ENCODE data around the gene MEA1.
A peak's percentile ranks its signal among the peaks of the same experiment; 100 is the strongest.
"Not testable (repeated sequence)": the region's sequence is repeated elsewhere in the genome, so short reads cannot be mapped to it uniquely, and the experiment has no call there.

MEA1 gene

DNA sequence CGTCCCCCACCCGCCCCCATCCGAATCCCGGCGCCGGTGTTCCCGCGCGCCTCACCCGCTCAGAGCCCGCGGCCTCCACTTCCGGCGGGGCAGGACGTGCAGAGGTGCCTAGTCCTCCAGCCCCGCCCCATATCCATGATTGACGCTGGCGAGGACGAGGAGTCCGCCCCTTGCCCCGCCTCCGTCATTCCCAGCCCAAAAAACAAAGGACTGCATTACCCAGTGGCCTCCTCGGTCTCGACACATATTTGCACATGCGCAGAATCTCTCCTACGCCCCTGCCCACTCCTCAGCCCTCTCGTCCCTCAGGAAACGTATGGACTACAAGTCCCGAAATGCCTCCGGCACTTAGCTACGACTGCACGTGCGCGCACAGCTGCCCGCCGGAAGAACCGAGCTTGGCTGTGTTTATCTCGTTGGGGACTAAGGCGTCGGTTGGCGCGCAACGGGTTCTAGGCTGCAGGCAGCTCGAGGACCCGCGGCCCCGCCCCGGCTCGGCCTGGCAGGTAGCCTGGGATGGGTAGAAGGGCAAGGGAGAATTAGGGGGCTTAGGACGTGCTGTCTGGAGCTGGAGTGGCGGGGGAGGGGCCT, at the start of gene MEA1, which contains the start of gene KLHDC3:
Gene MEA1 (minus strand): TSS at position 104 of the 591 bp plus-strand sequence. CDS start 133 bp downstream, outside the sequence.
Gene KLHDC3 (plus strand): TSS at position 407 of the 591 bp plus-strand sequence. CDS start 2,944 bp downstream, outside the sequence.
- DNase-seq (ENCODE audit: low read depth) = peak; percentile 100

DNA sequence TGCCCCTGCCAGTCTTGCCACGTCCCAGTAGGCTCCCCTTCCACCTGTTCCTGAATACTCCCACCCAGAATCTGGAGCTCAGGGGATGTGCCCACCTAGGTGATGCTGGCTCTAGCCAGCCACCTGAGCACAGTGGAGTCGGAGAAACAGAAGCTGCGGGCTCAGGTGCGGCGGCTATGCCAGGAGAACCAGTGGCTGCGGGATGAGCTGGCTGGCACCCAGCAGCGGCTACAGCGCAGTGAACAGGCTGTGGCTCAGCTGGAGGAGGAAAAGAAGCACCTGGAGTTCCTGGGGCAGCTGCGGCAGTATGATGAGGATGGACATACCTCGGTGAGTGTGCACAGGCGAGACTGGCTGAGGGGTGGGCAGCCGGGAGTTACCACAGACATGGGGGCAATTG, 49.1 kb upstream of the MEA1 start:
- DNase-seq (ENCODE audit: low read depth) = no peak

DNA sequence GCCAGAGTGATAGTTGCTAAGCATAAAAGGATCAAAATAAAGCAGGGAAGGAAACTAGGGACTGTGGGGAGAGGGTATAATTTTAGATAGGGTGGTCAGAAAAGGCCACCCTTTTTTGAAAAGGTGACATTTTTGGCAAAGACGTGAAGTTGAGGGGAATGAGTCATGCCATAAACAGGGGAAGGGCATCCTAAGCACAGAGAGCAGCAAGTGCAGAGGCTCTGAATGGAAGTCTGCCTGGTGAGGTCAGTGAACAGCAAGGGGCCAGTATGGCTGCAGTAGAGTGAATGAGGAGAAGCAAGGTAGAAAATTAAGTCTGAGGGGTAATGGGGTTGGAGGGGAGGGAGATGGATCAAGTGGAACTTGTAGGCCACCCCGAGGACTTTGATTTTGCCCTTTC, 48.1 kb upstream of the MEA1 start:
- no peak for DNase-seq (ENCODE audit: low read depth)

DNA sequence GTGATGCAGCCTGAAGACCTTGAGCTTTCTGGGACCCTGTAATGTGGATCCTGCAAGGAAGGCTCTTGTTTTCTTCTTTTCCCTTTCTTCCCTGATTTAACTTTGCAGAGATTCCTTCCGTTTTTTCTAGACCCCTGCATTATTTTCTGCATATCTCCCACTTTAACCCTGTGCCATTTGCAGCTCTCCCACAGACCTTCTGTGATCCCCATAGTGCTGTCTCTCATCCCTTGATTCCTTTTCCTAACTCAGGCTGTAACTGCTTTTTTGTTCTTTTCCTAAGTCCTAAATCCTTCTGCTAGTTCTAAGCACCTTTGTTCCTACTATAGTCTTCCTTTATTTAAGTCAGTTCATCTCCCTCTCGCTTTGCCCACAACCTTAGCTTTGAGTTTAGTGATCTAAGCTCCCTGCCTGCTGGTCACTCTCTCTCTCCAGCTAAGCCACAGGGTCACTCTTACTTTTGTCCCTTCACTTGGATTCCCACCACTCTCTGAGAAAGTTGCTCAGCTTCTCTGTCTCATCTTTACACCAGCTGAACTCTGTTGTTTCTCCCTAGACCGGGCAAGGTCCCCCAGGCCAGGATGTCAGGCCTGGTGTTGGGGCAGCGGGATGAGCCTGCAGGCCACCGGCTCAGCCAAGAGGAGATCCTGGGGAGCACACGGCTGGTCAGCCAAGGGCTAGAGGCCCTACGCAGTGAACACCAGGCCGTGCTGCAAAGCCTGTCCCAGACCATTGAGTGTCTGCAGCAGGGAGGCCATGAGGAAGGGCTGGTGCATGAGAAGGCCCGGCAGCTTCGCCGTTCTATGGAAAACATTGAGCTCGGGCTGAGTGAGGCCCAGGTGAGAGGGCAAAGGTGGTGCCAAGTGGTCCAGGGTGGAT, 47.2 kb upstream of the MEA1 start:
- no peak for DNase-seq (ENCODE audit: low read depth)

DNA sequence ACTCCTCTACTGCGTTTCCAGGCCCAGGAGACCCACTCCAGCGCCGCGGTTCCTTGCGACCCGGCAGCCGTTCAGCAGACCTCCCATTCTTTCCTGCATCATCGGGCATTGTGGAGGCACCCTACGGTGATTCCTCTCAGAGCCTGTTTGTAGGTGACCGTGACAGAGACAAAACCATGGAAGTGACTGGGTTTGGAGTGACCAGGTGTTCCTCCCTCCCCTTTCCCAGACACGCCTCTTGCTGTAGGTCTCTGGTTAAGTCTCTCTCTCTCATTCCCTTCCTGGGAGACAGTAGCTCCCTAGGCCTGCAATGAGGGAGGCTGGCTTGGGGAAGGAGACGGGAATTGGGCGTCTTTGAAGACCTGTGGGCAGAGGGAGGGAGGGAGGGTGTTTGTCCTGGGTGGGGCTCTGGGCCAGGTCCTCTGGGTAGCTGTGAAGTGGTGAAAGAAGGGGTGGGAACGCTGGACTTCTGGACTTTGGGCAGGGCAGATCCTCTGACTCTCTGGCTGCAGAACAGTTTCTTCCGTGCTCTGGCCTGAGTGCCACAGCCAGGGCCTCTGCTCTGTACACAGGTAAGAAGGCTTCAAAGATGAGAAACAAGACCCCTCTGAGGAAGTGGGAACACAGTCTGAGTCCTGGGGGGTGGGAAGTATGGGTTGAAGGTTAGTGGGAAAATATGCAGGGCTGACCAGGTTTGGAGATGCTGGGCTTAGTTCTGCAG, 46.4 kb upstream of the MEA1 start:
- DNase-seq (ENCODE audit: low read depth) = no peak

DNA sequence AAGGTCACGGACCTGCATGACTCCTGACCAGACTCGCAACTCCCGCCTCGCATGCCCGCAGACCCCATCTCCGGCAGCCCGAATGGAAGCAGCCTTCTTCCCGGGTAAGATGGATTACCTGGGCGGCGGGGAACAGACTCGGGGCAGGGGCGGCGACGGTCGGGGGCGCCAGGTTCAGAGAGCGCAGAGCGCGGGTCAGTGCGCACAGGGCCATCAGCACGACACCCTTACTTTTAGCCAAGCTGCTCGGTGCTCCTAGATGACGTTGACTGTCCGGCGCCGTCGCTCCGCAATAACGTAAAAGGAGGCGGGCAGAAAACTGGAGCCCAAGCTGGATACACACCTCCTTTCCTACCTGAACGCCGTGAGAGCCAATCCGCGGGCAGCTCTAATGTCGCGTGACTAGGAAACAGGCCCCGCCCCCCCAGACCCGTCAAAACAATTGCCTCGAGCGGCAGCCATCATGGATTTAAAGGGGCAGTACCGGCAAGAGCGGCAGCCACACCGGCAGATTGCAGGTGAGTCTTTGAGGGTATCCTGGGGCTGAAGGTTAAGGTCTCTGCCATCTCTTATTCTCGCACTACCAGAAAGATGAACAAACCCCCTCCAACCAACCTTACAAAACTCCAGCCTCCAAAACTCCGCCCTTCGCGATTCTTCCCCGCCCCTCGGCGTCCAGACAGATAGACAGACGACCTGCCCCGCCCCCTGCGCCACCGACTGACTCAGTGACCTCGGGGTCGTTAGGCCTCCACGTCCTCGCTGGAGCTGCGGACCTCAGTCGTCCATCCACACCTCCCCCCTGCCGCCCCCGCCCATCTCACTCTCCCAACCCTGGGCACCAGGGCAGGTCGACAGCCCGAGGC, 45.7 kb upstream of the MEA1 start, which contains the start of the genes KLC4 and MRPL2:
Gene KLC4 (plus strand): TSS at position 464 of the 866 bp plus-strand sequence. CDS start 1,705 bp downstream, outside the sequence.
Gene MRPL2 (minus strand): TSS at position 267 of the 866 bp plus-strand sequence. CDS start 53 bp downstream, at position 214.
- peak; percentile 94 for DNase-seq (ENCODE audit: low read depth)

DNA sequence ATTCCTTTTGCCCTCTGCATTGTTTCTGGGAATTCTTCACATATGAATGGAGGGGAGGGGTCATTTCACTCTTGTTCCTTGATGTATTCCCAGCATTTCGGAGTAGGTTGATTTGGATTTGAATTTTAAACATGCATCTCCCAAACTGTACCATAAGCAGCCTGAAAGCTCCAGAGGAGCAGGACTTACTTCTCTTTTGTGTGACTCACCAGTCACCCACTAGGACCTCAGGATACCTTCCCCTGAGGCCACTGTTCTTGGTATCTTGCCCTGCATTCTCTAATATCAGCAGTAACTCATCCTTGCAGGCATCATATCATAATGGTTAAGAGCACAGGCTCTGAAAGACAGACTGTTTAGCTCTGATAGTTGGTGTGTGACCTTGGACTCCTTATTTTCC, 44.8 kb upstream of the MEA1 start:
- no peak for DNase-seq (ENCODE audit: low read depth)

DNA sequence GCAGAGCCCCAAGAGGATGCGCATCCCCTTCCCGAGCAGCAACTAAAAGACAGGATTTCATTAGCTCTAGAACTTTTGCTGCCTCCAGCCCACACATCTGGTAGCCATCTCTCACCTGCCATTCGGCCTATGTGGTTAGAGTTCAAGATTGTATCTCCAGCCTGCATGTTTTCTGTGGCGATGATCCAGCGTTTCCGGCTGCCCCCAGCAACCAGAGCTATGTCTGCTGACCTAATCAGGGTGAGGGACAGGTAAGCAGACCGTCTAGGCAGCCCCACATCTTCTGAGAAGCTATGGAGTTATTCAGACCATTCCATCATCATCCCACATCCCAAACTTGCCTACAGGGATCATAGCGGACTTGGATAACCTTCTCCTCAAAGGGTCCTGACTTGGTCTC, 42.2 kb upstream of the MEA1 start:
- DNase-seq (ENCODE audit: low read depth) = no peak

DNA sequence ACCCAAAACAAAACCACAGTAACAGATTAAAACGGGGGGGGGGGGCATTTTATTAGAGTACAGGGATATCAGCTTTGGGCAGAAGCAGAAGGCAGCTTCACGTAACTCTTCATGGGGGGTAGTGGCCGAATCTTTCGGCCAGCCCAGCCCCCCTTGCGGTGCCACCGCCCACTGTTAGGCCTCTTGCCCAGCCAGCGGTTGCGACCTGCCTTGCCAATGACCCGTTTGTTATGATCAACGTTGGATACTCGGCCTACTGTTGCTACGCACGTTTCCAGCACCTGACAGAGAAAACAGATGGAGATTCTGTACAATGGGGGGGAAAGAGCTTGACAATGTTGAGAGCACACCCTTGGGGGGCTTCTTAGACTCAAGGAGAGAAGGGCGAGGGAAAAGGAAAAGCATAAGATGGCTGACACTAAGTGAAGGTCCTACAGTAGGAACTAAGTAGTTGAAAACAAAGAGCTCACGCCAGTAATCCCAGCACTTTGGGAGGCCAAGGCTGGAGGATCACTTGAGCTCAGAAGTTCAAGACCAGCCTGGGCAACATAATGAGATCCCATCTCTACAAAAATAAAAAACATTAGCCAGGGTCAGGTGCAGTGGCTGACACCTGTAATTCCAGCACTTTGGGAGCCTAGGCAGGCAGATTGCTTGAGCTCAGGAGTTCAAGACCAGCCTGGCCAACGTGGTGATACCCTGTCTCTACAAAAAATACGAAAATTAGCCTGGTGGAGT, 40.6 kb upstream of the MEA1 start:
- DNase-seq (ENCODE audit: low read depth) = no peak

DNA sequence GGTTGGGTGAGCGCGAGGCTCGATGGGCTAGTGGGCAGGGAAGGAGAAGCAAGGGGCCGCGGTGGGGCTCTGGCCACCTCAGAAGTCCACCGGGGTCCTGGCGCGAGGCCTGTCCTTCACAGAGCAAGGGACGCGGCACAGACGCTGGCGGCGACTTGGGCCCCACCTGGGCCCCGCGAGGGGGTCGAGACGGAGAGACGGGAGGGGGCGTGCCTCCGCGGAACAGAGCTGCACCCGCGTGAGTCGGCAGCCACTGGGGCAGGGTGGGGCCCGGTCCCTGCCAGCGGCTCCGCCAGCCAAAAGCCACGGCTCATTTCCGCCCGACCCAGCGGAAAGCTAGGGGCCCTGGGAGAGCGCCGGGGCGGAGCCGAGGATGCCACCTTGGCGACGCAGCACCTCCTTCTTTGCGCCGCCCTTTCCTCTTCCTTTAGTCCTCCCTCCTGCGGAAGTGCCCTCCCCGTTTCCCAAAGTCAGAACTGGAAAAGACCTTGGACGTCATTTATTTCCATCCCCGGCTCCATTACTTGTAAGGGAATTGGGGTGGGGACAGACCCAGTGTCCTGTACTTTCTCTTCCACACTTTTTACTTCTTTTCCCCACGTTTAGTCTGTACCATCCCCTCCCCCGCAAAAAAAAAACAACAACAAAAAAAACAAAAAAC, 39.9 kb upstream of the MEA1 start, which contains the start of gene CUL7:
Gene CUL7 (minus strand): TSS at position 307 of the 661 bp plus-strand sequence. CDS start 1,063 bp downstream, outside the sequence.
- DNase-seq (ENCODE audit: low read depth) = peak; percentile 83

DNA sequence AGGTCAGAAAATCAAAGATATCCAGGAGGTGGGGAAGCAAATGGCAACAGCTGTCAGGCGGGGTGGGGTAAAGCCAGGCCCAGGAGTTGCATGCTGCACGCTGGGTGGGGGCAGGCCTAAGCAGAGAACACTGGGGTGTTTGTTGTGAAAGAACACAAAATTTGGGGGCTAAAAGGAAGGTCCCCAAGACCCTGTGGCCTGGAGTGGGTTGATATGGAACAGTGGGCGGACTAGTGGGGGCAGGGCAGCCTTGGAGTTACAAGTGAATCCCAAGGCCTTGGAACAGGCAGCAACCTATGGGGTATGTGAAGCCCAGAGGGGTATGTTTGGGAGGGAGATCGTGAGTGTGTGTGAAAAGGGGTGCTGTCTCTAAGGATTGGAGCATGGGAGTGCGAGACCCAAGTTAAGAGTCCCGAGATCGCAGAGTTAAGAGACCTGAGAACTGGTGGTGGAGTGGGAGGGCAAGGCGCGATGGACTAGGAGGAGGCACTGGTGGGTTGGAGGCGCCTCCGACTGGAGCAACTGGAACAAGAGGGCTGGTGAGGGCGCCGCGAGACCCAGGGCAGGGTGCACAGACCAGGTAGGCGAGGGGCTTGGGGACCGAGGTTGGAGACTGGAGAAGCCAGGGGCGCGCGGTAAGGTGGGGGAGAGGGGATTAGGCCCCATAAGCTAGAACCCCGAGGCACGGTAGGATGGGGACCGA, 39.2 kb upstream of the MEA1 start:
- DNase-seq (ENCODE audit: low read depth) = no peak

DNA sequence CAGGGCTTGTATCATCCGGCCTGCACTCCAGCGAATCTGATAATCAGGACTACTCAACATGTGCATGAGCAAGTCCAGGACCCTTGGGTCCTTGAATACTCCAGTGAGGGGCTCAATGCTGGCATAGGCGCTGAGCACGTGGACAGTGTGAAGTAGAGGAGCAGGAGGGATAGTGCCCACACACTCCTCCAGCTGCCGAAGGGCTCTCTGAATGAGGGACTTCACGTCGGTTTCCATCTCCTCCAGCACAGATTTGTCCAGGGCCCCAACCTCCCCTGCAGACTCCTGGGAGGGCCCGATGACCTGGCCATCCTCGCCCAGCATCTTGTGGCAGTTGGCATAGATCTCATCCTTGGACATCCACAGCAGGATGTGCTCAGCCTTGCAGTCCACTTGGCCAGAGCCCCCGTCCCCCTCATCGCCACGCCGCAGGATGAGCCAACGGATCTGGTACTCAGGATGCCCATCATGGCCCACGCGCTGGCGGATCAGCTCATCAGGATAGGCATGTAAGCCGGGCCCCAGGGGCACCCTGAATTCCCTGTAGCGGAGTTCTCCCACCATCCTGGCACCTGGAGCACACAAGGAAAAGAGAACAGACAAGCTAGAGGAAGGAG, 38.6 kb upstream of the MEA1 start:
- no peak for DNase-seq (ENCODE audit: low read depth)

DNA sequence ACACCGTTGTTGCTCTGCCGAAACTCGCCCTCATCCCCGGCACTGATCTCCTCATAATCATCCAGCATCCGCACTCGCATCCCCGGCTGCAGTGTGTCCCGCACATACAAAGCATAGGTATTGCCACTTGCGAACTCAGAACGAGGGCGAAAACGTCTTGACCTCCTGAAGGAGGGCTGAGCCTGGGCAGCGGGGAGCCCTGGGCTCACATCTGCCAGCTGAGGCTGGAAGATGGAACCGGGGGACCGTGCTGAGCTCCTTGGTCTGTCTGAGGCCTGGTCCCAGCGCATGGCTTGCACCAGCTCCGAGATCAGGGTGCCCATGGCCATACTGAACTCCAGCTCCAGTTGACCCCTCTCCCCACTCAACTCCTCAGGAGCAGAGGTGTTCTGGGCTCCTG, 37.2 kb upstream of the MEA1 start:
- DNase-seq (ENCODE audit: low read depth) = no peak

DNA sequence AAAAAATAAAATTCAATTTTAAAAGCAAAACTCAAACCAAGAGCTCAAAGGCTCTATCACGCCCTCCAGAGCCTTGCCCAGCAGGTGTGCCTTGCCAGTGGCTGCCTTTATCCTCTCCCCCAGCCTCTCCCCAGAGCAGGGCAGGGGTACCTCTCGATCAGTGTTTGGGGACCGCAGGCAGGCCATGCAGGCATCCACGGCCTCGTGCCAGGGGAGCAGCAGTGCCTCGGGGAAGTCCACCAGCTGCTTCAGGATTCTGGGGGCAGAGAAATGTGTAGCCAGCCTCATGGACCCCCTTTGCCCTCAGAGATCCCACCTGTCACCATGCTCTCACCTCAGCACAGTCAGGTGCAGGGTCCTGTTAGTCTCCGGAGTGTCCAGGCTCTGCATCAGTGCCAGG, 34.3 kb upstream of the MEA1 start:
- no peak for DNase-seq (ENCODE audit: low read depth)

DNA sequence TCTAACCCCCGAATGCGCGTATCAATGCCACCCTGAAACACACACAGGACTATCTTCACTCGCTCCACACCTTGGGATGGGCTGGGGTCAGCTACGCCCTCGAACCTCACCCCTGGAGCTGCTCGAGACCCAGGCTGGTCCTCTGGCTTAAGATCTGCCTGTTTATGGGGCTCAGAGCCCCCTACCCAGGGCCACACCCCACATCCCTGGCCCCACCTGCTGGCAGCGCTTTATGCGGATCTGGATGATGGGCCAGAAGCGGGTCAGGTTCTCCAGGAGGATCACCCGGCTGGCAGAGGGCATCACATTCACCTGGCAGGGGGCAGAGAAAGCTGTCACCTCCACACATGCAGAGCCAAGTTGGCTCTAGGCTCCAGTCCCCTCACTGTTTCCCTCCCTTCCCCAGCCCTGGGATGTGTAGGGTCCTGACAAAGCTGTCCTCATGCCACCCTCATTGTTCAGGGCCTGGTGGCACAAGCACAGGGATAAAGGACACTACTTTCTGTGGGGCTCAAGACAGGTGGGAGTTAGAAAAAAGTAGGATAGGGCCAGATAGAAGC, 31.7 kb upstream of the MEA1 start:
- no peak for DNase-seq (ENCODE audit: low read depth)

DNA sequence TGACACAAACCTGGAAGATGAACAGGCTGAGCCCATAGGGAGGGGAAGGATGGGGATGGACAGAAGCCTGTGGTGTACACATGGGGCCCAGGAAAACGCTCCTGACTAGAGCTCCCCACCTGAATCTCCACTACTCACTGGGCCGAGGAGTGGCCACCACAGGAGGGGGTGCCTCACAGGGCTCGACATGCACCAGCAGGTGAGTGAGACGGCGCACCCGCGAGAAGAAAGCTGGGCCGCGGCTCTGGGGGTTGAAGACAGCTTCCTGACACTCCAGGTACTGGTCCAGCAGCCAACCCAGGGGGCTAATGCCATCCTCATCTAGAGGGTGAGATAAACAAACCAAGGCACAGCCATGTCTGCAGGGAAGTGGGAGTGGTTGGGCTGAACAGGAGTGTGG, 29.6 kb upstream of the MEA1 start:
- no peak for DNase-seq (ENCODE audit: low read depth)

DNA sequence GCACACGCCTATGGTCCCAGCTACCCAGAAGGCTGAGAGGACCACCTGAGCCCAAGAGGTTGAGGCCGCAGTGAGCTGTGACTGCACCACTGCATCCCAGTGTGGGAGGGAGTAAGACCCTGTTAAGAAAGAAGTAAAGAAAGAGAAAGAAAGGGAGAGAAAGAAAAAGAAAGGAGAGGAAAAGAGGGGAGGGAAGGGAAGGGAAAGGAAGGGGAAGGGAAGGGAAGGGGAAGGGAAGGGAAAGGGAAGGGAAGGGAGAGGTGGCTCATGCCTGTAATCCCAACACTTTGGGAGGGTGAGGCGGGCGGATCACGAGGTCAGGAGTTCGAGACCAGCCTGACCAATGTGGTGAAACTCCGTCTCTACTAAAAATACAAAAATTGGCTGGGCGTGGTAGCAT, 27.7 kb upstream of the MEA1 start:
- not testable (repeated sequence) for DNase-seq (ENCODE audit: low read depth)

DNA sequence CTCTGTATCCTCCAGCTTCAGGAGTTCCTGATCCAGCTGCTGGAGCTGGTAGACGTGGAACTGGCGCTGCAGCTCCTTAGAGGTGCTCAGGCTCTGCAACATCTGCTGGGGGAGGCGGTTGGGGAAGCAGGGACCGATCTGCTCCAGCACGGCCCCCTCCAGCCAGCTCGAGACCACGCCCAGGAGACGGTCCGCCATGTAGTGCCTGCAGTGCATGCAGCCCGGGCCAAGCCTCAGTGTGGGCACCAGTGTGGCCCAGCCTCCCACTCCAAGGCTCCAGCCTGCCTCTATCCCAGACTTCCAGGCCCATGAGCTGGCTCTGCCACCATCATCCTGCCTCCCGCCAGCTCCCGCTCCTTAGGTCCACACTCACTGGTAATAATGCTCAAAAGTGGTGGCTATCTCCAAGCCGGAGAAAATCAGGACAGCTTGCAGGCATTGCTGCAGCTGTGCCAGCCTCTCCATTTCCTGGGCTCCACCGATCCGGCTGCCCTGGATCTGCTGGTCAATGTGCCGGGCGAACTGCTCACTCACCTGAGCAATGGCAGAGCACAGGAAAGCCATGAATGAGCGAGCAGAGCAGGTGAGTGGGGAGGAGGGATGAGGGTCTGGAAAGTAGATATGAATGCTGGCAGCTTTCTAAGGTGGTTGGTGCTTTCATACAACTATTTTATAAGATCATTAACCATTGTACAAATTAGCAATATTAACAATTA, 27.0 kb upstream of the MEA1 start:
- DNase-seq (ENCODE audit: low read depth) = no peak

Data from CMK (cell line).